MCF 10A (cell line): Measurements from ENCODE around the gene KIRREL3. TPM values are rescaled to one million over a fixed set of nuclear protein-coding genes. Genes with fewer than 3 reads are reported as not detected.

Experiments
- BruUV-seq: library from RNA; stranded (reverse); fragments of 400-500 nt; replicated peaks from 2 replicates; lab custom pipeline; 2021; lab: Mats Ljungman, UMichigan
- CTCF ChIA-PET: fragments of 300-600 bp; sonication (Branson Sonifier 250); formaldehyde crosslinking; extraction: SDS; loops from one replicate; lab custom pipeline; 2021; ENCODE audit warnings: antibody characterized with exemption, inconsistent platforms; lab: Yijun Ruan, JAX
- POLR2A ChIA-PET: fragments of 300-600, 350-650 bp; sonication (Branson Sonifier 250); formaldehyde crosslinking; extraction: SDS; loops from one replicate; lab custom pipeline; 2020; ENCODE audit warnings: antibody characterized with exemption, inconsistent platforms; lab: Yijun Ruan, JAX
- DNase-seq: peaks from one replicate; pipeline ENCODE4 v3.0.0-alpha.2; 2018; ENCODE audit not compliant: unreplicated experiment
- H3K27ac Mint-ChIP-seq: one replicate; pipeline ENCODE4 v1.8.0; 2022; ENCODE audit warnings: mild to moderate bottlenecking, low read depth, mixed read lengths; ENCODE audit not compliant: unreplicated experiment
- H3K27me3 Mint-ChIP-seq: one replicate; pipeline ENCODE4 v1.8.0; 2022; ENCODE audit warnings: mixed read lengths; ENCODE audit not compliant: insufficient read depth, unreplicated experiment
- H3K36me3 Mint-ChIP-seq: one replicate; pipeline ENCODE4 v1.8.0; 2022; ENCODE audit warnings: mild to moderate bottlenecking, moderate library complexity, mixed read lengths; ENCODE audit not compliant: insufficient read depth, unreplicated experiment
- H3K4me1 Mint-ChIP-seq: one replicate; pipeline ENCODE4 v1.8.0; 2022; ENCODE audit warnings: mixed read lengths; ENCODE audit not compliant: insufficient read depth, unreplicated experiment
- H3K4me3 Mint-ChIP-seq: one replicate; pipeline ENCODE4 v1.8.0; 2022; ENCODE audit warnings: mild to moderate bottlenecking, moderate library complexity, mixed read lengths; ENCODE audit not compliant: unreplicated experiment
- H3K9me3 Mint-ChIP-seq: one replicate; pipeline ENCODE4 v1.8.0; 2022; ENCODE audit warnings: mixed read lengths; ENCODE audit not compliant: unreplicated experiment
- intact Hi-C: fragments of 100-400 bp; cut with micrococcal nuclease; formaldehyde crosslinking; loops from 2 replicates; pipeline ENCODE4 v1.14.1; 2022
- total RNA-seq: library from RNA; stranded (reverse); gene quantifications from 2 replicates; pipeline ENCODE4 v1.2.3, GENCODE V29; 2022
- TF ChIP-seq, protein P1 (sequence below): fragments of 200-600 bp; IDR thresholded peaks from one replicate; pipeline ENCODE4 v1.8.0; 2022; ENCODE audit warnings: antibody characterized with exemption, mild to moderate bottlenecking; ENCODE audit not compliant: unreplicated experiment

The KIRREL3 gene
- total RNA-seq, 1 experiment from 2014 or later: not detected

DNA sequence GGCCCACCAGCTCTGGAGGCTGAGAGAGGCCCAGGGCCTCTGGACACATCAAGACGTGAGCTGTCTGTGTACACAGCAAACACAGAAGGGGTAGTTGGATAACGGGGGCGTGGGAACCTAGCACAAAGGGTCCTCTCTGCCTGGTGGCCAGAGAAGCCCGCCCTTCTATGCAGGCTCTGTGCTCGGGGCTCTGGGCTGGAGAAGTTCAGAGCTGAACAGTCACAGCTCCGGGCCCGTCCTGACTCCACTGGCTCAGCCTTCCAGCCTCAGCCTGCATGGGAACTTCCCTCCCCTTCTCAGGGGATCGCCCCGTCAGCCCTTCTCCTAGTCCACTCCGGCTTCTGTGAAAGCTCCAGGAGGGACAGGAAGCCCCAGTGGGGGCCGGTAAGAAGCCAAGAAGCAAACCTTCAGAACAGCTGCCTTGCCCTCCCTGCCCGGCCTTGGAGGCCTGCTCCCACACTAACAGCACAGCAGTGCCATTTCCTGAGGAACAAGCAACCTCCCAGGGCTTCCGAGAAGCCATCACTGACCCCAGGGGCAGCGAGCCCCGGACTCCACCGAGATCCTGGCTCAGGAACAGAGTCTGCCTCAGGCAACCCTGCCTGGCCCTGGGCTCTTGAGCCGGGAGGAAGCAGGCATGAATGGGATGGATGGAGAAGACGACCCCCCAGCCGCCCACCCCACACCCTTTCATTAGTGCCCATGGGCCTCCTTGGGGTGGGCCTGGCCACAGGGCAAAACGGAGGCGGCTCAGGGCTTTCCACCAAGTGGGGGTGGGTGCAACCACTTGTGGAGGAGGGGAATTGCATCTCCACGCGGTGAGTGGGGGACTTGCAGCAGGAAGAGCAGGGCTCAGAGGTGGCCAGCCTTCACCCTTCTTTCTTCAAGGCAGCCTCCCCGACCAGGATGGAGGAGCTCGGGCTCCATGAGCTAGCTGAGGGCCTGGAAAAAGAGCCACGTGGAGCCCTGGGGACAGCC lies 525.3 kb downstream of the KIRREL3 start:
- TF ChIP-seq, protein P1, sequence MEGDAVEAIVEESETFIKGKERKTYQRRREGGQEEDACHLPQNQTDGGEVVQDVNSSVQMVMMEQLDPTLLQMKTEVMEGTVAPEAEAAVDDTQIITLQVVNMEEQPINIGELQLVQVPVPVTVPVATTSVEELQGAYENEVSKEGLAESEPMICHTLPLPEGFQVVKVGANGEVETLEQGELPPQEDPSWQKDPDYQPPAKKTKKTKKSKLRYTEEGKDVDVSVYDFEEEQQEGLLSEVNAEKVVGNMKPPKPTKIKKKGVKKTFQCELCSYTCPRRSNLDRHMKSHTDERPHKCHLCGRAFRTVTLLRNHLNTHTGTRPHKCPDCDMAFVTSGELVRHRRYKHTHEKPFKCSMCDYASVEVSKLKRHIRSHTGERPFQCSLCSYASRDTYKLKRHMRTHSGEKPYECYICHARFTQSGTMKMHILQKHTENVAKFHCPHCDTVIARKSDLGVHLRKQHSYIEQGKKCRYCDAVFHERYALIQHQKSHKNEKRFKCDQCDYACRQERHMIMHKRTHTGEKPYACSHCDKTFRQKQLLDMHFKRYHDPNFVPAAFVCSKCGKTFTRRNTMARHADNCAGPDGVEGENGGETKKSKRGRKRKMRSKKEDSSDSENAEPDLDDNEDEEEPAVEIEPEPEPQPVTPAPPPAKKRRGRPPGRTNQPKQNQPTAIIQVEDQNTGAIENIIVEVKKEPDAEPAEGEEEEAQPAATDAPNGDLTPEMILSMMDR: no peak
- no peak overlapping the region for H3K4me3 Mint-ChIP-seq
- H3K36me3 Mint-ChIP-seq: no peaks in the 10 kb centered on the region
- H3K27me3 Mint-ChIP-seq: no peaks in the 10 kb centered on the region
- no peaks in the 10 kb centered on the region for H3K4me1 Mint-ChIP-seq
- BruUV-seq: no TSS peak
- intact Hi-C loops: no loop called here
- CTCF ChIA-PET: interaction anchor here (0.6 to 0.7 kb wide), 3 partner anchors 135 to 495 kb away, joined by 3 to 5 read pairs (median 3); no protein-coding TSS in a partner anchor
- no peak overlapping the region for H3K27ac Mint-ChIP-seq
- no peak for DNase-seq
- POLR2A ChIA-PET: no interaction called here
- H3K9me3 Mint-ChIP-seq: no peaks in the 10 kb centered on the region

DNA sequence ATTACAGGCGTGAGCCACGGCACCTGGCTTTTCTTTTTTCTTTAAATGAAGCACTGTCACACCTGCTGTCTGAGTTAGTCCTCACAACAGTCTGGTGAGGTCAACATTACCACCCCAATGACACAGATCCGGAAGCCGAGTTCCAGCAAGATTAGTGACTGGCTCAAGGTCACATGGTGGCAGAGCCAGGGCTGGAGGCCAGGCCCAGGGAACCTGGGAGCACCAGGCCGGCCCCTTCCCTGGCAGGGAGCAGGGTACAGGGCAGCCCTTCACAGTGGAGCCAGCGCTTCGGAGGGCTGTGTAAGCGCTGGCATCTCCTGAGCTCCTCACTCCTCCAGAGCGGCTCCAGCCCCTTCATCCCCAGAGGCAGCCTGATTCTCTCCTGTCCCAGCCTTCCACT lies 526.4 kb downstream of the KIRREL3 start:
- TF ChIP-seq, protein P1: no peak
- Mint-ChIP-seq H3K9me3 (no peaks in the 10 kb centered on the region), H3K27me3 (no peaks in the 10 kb centered on the region), H3K36me3 (no peaks in the 10 kb centered on the region), H3K27ac (no peak overlapping the region), H3K4me1 (no peaks in the 10 kb centered on the region), H3K4me3 (no peak overlapping the region)
- no TSS peak for BruUV-seq
- intact Hi-C loops: no loop called here
- no peak for DNase-seq
- CTCF ChIA-PET: interaction anchor here (0.7 kb wide), 1 partner anchor 1066 kb away, joined by 3 read pairs; no protein-coding TSS in a partner anchor
- POLR2A ChIA-PET: no interaction called here

GRCh38 chr11:126473269-126473668 lies 527.3 kb downstream of the KIRREL3 start:
- Mint-ChIP-seq H3K4me3 (no peak overlapping the region), H3K4me1 (no peaks in the 10 kb centered on the region), H3K9me3 (no peaks in the 10 kb centered on the region), H3K27me3 (no peaks in the 10 kb centered on the region), H3K27ac (no peak overlapping the region), H3K36me3 (no peaks in the 10 kb centered on the region)
- intact Hi-C loops: no loop called here
- TF ChIP-seq, protein P1: no peak
- CTCF ChIA-PET: interaction anchor here (0.7 kb wide), 1 partner anchor 1067 kb away, joined by 3 read pairs; no protein-coding TSS in a partner anchor
- no TSS peak for BruUV-seq
- no peak for DNase-seq
- POLR2A ChIA-PET: no interaction called here

- TF ChIP-seq, protein P1: no peak
- H3K9me3 Mint-ChIP-seq: peaks cover 4% of the 10 kb centered on the region
- no TSS peak for BruUV-seq
Observed at GRCh38 chr11:126469311-126469710, 531.3 kb downstream of the KIRREL3 start.

More at GRCh38 chr11:126469311-126469710, 531.3 kb downstream of the KIRREL3 start:
- ChIA-PET CTCF (interaction anchor here (0.5 to 3.1 kb wide), 5 partner anchors 11 to 209 kb away, joined by 3 to 30 read pairs (median 3); no protein-coding TSS in a partner anchor), POLR2A (no interaction called here)
- no peaks in the 10 kb centered on the region for H3K36me3 Mint-ChIP-seq
- intact Hi-C loops: no loop called here
- peaks cover 17% of the 10 kb centered on the region for H3K27me3 Mint-ChIP-seq
- no peak for DNase-seq
- H3K4me1 Mint-ChIP-seq: no peaks in the 10 kb centered on the region
- H3K4me3 Mint-ChIP-seq: no peak overlapping the region
- no peak overlapping the region for H3K27ac Mint-ChIP-seq
